GM10248 (cell line): ENCODE measurements around the gene AP3M1.
"Not testable (repeated sequence)": the region's sequence is repeated elsewhere in the genome, so short reads cannot be mapped to it uniquely, and the experiment has no call there.

Source experiments
- CTCF ChIA-PET: fragments of 300-600 bp; sonication (Branson Sonifier 250); formaldehyde crosslinking; extraction: SDS; loops from one replicate; lab custom pipeline; 2021; ENCODE audit warnings: antibody characterized with exemption; lab: Yijun Ruan, JAX
- POLR2A ChIA-PET: fragments of 350-650 bp; sonication (Branson Sonifier 250); formaldehyde crosslinking; extraction: SDS; loops from one replicate; lab custom pipeline; 2020; ENCODE audit warnings: antibody characterized with exemption; lab: Yijun Ruan, JAX
- DNase-seq: peaks from one replicate; pipeline ENCODE4 v3.0.0; 2012; ENCODE audit errors: extremely low spot score
- TF ChIP-seq, protein P1 (sequence below): IDR thresholded peaks from 2 replicates; pipeline ENCODE4 v1.5.1; 2012; ENCODE audit warnings: mild to moderate bottlenecking, low read depth; ENCODE audit errors: extremely low read depth, missing control alignments, control extremely low read depth

AP3M1 gene

GRCh38 chr10:74150204-74150989 is at the start of gene AP3M1:
Gene AP3M1, minus strand, starts transcription at chr10:74150828. Its CDS starts 12,449 bp downstream, at chr10:74138379.
- POLR2A ChIA-PET, result interaction anchor here (0.5 to 1.4 kb wide), 3 partner anchors 17 to 519 kb away, joined by 3 to 5 read pairs (median 4); no protein-coding TSS in a partner anchor
- TF ChIP-seq, protein P1, sequence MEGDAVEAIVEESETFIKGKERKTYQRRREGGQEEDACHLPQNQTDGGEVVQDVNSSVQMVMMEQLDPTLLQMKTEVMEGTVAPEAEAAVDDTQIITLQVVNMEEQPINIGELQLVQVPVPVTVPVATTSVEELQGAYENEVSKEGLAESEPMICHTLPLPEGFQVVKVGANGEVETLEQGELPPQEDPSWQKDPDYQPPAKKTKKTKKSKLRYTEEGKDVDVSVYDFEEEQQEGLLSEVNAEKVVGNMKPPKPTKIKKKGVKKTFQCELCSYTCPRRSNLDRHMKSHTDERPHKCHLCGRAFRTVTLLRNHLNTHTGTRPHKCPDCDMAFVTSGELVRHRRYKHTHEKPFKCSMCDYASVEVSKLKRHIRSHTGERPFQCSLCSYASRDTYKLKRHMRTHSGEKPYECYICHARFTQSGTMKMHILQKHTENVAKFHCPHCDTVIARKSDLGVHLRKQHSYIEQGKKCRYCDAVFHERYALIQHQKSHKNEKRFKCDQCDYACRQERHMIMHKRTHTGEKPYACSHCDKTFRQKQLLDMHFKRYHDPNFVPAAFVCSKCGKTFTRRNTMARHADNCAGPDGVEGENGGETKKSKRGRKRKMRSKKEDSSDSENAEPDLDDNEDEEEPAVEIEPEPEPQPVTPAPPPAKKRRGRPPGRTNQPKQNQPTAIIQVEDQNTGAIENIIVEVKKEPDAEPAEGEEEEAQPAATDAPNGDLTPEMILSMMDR, result no peak
- CTCF ChIA-PET, result interaction anchor here (1.0 to 2.7 kb wide), 9 partner anchors 12 to 210 kb away, joined by 3 to 11 read pairs (median 4); no protein-coding TSS in a partner anchor
- DNase-seq, result peak; percentile 88

DNA sequence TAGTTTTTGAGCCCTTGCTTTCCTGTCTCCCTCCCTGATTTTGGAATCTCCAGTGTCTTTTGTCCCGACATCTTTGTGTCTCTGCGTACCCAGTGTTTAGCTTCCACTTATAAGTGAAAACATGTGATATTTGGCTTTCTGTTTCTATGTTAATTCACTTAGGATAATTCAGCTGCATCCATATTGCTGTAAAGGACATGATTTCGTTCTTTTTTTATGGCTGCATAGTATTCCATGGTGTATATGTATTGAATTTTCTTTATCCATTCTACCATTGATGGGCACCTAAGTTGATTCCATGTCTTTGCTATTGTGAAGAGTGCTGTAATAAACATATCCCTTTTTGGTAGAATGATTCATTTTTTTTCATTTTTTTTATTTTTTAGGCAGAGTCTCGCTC is 48.7 kb upstream of the AP3M1 start:
- TF ChIP-seq, protein P1, result no peak
- no peak for DNase-seq
- POLR2A ChIA-PET, result no interaction called here
- CTCF ChIA-PET, result interaction anchor here (1.7 kb wide), 1 partner anchor 14 kb away, joined by 6 read pairs; no protein-coding TSS in a partner anchor

- no peak for DNase-seq
- ChIA-PET POLR2A (no interaction called here), CTCF (no interaction called here)
- TF ChIP-seq, protein P1, result no peak
These were observed 44.4 kb upstream of the AP3M1 start for GRCh38 chr10:74194999-74195398.

DNA sequence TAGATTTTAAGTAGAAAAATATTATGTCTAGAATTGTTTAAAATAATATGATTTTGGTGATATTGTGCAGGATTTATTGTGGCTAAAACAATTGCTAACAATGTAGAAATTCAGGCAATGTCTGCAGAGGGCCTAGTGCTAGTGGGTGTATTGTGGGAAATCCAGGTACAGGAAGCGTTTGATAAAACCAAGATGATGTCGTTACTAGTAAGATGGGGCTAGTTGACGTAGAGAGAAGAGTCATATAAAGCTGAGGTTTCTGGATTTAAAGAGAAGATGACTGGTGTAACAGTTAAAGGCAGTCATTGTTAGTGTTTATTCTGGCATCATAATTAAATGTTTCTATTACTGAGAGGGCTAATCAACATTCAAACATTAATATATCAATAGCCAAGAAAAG is 43.9 kb upstream of the AP3M1 start:
- ChIA-PET POLR2A (no interaction called here), CTCF (no interaction called here)

DNA sequence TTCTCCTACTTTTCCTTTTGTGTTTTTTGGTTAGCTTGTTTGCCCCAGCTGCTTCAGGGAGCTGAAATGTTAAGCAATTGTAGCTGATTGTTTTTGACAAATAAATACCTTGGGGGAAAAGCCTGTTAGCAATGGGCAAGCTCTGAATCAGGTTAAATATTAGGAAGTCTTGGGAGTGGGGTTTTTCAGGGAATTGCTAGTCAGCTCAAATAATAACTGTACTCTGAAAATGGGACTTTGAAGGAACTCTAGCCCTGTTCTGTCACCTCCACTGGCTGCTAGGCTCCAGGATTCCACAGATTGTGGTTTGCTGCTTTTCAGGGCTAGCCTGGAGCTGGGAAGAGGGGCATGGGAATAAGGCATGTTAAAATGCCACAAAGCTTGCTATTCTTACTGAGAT is 39.9 kb upstream of the AP3M1 start:
- DNase-seq, result no peak
- CTCF ChIA-PET, result interaction anchor here (1.0 to 1.7 kb wide), 4 partner anchors 9 to 52 kb away, joined by 3 to 6 read pairs (median 4); no protein-coding TSS in a partner anchor
- TF ChIP-seq, protein P1, result no peak
- POLR2A ChIA-PET, result interaction anchor here (0.7 kb wide), 1 partner anchor 953 kb away, joined by 7 read pairs; no protein-coding TSS in a partner anchor

More for the DNA sequence above, 43.9 kb upstream of the AP3M1 start:
- TF ChIP-seq, protein P1, result no peak
- no peak for DNase-seq

DNA sequence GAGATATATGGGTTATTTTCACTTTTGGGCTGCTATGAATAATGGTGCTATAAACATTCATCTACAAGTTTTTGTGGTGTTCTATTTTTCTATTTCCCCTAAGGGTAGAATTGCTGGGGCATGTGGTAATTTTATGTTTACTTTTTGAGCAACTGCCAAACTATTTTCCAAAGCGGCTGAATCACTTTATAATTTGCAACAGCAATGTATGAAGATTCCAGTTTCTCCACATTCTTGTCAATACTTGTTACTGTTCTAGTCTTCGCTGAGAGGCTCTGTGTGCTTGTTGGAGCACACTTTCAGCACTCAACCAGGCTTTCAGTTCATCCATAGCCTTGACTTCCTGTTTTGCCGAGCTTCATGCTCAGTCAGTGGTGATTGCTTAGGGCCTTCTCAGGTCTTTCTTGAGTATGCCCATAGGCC is 39.4 kb upstream of the AP3M1 start:
- CTCF ChIA-PET, result interaction anchor here (1.0 to 1.7 kb wide), 5 partner anchors 8 to 52 kb away, joined by 3 to 6 read pairs (median 4); partner anchors contain the start of genes ADK and AP3M1
- DNase-seq, result peak; percentile 50
- TF ChIP-seq, protein P1, result no peak

GRCh38 chr10:74188617-74189016 is 38.0 kb upstream of the AP3M1 start:
- DNase-seq, result not testable (repeated sequence)
- CTCF ChIA-PET, result interaction anchor here (1.0 to 1.4 kb wide), 4 partner anchors 10 to 63 kb away, joined by 3 to 4 read pairs (median 3); partner anchors contain the start of genes ADK and AP3M1
- POLR2A ChIA-PET, result interaction anchor here (0.5 kb wide), 1 partner anchor 41 kb away, joined by 5 read pairs; no protein-coding TSS in a partner anchor

More for the DNA sequence above, 39.4 kb upstream of the AP3M1 start:
- POLR2A ChIA-PET, result interaction anchor here (0.7 to 1.1 kb wide), 2 partner anchors 12 to 953 kb away, joined by 5 to 7 read pairs; no protein-coding TSS in a partner anchor
